Subcutaneous adipose tissue (tissue), 4 donors: ENCODE data around the gene NAA80. TPM values are rescaled to one million over a fixed set of nuclear protein-coding genes. Genes with fewer than 3 reads are reported as not detected.

Experiments used
- total RNA-seq, 4 donors: library from RNA; depleted of rRNA; stranded (reverse); fragments of >200 nt; gene quantifications; one replicate each; pipeline ENCODE4 v1.1.0, GENCODE V29; 2016
- TF ChIP-seq, protein P1 (sequence below): fragments of 450-650 bp; IDR thresholded peaks from one replicate; pipeline ENCODE4 v1.5.1; 2016; ENCODE audit warnings: low read depth, mild to moderate bottlenecking, control low read depth, antibody characterized with exemption, moderate library complexity

The NAA80 gene, protein sequence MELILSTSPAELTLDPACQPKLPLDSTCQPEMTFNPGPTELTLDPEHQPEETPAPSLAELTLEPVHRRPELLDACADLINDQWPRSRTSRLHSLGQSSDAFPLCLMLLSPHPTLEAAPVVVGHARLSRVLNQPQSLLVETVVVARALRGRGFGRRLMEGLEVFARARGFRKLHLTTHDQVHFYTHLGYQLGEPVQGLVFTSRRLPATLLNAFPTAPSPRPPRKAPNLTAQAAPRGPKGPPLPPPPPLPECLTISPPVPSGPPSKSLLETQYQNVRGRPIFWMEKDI
- 10 to 100 TPM in 1 of 4 donors, 1 to 10 TPM in 3; 5.2 to 10.4 (median 6.6) TPM for total RNA-seq

DNA sequence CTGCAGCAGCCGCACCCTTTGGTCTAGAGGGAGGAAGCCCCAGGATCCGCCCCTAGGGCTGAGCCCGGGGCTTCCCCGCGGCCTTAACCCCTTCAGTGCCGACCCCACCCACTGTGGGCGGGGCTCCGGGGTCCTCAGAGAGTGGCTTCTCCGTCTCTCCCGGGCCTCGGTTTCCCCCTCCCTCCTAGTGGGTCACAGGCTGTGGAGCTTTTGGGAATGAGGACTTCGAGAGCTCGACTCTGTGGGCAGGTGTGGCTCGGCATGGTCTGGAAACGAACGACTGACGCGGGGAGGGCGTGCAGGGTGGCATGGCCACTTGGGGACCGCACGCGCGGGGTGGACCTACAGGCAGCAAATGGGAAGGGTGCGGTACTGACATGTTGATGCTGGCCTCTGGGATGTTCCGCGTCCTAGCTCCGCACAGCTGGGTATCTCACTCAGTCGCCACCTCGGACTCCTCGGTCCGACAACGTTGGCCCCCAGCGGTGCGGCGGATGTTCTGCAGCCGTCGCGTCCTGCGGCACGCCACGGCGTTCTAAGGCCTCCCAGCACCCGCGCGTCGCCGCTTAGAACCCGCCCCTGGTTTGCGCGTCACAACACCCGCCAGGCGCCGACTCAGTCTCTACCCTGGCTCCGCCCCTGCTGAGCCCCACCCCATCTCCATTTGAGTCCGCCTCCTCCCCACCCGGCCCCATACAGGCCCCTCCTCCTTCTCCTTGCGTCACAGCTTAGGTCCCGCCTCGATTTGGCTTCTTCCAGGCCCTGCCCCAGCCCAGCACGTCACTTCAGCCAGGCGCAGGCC lies at the start of gene NAA80, which contains the start of gene HYAL3:
Gene NAA80 (minus strand): TSS at position 570 of the 802 bp plus-strand sequence. CDS start 1,942 bp downstream, outside the sequence.
Gene HYAL3 (minus strand): TSS at position 570 of the 802 bp plus-strand sequence. CDS start 3,803 bp downstream, outside the sequence.
- TF ChIP-seq, protein P1, sequence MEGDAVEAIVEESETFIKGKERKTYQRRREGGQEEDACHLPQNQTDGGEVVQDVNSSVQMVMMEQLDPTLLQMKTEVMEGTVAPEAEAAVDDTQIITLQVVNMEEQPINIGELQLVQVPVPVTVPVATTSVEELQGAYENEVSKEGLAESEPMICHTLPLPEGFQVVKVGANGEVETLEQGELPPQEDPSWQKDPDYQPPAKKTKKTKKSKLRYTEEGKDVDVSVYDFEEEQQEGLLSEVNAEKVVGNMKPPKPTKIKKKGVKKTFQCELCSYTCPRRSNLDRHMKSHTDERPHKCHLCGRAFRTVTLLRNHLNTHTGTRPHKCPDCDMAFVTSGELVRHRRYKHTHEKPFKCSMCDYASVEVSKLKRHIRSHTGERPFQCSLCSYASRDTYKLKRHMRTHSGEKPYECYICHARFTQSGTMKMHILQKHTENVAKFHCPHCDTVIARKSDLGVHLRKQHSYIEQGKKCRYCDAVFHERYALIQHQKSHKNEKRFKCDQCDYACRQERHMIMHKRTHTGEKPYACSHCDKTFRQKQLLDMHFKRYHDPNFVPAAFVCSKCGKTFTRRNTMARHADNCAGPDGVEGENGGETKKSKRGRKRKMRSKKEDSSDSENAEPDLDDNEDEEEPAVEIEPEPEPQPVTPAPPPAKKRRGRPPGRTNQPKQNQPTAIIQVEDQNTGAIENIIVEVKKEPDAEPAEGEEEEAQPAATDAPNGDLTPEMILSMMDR = no peak

DNA sequence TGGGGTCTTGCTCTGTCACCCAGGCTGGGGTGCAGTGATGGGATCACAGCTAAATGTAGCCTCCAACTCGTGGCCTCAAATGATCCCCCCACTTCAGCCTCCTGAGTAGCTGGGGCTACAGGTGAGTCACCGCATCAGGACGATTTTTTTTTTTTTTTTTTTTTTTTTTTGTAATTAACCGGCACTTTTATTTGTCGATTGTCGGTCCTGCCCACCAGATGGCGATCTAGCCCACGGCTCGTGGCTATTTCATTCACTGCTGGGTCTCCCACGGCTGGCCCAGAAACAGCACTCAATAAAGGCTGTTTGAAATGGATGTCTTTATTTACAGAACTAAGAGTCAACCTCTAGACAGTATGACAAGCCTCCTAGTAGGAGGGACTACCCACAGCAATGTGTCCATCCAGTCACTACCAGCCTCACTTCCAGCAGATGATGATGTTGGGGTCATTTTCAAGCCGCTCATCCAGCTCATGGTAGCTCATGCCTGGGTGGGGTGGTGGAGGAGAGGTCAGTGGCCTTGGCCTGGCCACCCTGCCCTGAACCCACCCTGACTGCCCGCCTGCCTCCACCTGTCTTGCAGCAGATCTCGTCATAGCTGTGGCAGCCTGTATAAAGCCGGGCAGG lies 48.1 kb upstream of the NAA80 start:
- TF ChIP-seq, protein P1 = no peak

DNA sequence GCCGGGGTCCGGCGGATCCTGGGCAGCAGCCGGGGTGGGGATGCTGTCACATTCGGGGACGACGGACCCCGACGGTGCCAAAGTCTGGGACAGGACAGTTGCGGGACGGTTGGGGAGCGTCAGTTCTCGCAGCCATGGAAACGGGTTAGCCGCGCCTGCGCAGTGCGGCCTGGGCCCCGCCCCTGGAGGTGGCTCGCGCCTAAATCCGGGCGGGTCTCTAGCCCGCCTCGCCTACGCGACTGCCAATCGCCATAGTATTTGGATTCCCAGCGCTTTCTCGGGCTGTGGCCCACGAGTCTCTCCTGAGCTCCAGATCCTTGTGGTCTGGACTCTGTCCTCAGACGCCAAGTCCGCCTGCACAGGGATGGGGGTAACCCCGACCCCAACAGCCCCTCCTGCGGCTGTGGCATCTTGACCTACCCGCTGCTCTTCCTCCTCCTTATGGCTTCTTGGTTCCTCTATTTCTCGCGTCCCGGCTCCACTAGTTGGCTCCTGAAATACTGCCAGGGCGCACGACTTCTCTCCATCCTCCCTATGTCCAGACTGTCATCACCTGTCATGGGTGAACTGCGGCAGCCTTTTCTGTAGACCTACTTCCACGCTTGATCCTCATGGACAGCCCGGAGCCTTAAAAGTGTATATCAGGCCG lies 46.5 kb upstream of the NAA80 start, which contains the start of gene ZMYND10:
Gene ZMYND10 (minus strand): TSS at position 147 of the 649 bp plus-strand sequence. CDS start 153 bp downstream, outside the sequence.
- TF ChIP-seq, protein P1 = no peak

DNA sequence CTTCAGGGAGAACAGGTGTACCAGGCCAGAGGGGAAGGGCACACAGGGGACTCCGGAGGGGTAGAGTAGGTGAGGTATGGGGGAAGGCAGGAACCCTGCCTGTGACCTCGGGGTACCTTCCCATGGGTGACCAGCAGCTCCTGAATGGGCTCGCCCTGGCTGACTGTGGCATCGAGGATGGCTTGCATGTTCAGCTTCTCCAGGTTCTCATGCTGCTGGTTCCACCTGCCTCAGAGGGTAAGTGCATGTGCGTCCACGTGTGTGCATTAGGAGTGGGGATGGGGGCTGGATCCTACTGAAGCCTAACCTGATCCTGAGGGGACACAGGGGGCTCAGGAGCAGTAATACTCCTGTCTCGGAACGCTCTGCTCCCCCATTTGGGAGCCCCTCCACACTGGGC lies 45.8 kb upstream of the NAA80 start:
- TF ChIP-seq, protein P1 = no peak

DNA sequence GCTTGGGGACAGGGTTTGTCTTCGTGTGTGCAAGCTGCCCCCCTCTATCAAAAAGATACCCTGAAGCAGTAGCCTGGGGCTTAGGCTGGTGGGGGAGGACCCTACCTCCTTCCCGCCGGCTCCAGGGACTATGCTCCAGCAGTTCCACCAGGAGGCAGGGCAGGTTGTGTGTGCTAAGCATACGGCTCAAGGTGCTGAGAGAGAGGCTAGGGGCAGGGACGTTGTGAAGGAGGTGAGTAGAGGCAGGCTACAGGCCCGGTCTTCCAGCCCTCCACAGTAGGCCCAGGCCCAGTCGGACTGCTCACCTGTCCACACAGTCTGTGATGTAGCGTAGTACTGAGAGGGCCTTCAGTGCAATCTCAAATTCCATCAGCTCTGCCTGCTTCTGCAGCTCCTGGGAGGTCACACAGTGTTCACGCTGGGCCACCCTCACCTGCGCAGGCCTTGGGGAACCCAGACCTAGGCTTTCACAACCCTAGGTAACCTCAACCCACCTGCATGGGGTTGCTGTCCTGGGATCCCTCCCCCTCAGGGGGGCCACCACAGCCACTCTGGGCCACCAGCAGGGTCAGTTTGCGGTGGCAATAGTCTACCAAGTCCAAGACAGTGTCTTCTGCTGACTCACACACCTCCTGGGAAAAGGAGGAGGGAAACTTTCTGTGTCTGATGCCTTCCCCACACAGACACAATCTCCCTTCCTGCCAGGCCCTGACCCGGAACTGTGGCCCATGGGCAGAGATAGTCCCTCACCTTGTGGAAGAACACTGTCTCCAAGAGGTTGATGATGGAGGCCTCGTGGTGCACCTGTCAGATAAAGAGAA lies 43.8 kb upstream of the NAA80 start:
- TF ChIP-seq, protein P1 = no peak

DNA sequence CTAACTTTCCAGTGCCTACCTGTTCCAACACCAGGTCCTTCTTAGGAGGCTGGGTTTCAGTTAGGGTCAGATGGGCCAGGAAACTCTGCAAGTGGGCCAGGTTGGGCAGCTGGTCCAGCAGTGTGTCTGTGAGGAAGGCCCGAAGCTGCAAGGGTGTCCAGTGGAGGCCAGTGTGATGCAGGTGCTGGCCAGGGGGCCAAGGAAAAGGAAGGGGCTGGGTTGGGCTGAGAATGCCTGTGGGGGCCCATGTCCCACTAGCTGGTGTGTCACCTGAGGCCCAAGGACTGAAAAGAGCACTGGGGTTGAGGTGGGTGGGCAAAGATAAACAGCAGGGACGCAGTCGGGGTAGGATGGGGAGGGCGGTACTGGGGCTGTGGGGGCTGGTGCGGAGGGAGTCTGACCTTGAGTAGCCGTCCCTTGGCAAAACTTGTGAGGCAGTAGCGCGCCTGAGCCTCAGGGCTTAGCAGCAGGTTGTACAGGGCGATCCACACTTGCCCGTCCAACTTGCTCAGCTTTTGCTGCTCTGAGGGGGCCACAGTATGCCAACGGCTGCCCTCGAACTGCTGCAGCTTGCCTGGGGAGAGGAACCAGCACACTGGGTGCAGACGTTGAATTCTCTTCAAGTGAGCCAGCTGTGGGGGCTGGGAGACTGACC lies 42.9 kb upstream of the NAA80 start:
- TF ChIP-seq, protein P1 = no peak
